GM11168 (cell line): ENCODE data around the gene PRR9.
"Not testable (repeated sequence)": the region's sequence is repeated elsewhere in the genome, so short reads cannot be mapped to it uniquely, and the experiment has no call there.

Experiments
- in situ Hi-C: fragments of 300-500 bp; cut with MboI; formaldehyde crosslinking; loops from one replicate; pipeline ENCODE4 v1.12.0; 2022; ENCODE audit warnings: low sequenced_read_pairs; ENCODE audit not compliant: unreplicated experiment

PRR9 gene, protein sequence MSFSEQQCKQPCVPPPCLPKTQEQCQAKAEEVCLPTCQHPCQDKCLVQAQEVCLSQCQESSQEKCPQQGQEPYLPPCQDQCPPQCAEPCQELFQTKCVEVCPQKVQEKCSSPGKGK

DNA sequence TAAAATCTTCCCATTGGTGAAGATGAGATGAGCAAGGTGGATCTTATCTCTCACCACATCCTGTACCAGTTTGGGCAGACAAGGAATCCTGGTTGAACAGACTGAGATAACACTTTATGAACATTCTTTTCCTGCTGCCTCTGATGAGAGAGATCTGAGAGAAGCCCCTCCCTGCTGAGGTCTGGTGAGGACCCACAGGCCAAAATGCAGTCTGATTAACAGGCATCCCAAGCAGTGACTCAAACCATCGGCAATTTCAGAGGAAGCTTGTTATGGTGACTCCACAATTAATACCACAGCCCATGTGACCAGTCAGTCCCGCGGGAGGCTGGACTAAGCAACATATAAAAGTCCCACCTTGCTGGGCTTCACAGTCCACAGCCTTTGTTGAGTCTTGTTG is at the start of gene PRR9:
PRR9 (plus strand) TSS at position 373 of the 400 bp plus-strand sequence. CDS start 561 bp downstream, outside the sequence.
- in situ Hi-C loops = no loop called here

DNA sequence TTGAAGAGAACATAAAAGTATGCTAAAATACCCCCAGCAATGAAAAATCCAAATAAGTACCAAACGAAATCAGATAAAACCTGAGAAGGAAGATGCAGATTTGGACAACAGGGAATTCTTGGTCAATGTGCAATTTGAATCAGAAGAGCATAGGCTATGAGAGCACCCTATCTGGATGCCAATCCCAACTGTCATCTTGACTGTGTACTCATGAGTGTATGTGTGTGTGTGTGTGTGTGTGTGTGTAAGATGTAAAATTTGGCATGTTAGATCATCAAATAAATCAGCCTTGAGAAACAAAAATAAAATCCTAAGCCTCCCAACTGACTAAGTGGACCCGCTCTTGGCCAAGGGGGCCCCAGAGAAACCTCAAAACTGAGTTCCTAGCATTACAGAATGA is 48.7 kb upstream of the PRR9 start:
- in situ Hi-C loops = no loop called here

GRCh38 chr1:153174624-153175023 is 42.8 kb upstream of the PRR9 start:
- in situ Hi-C loops = no loop called here

DNA sequence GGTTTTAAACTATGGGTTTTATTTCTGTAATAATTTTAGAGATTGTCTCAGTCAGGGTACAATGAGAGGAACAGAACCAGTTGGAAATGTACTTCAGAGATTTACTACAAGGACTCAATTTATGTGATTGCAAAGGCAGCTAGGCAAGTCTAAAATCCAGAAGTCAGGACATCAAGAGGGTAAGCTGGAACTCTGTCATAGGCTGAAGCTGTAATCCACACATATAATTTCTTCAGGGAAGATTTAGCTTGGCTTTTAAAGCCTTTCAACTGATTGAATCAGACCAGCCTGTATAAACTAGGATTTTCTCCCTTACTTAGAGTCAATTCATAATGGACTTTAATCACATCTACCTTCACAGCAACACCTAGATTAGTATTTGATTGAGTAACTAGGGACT is 38.5 kb upstream of the PRR9 start:
- in situ Hi-C loops = no loop called here

DNA sequence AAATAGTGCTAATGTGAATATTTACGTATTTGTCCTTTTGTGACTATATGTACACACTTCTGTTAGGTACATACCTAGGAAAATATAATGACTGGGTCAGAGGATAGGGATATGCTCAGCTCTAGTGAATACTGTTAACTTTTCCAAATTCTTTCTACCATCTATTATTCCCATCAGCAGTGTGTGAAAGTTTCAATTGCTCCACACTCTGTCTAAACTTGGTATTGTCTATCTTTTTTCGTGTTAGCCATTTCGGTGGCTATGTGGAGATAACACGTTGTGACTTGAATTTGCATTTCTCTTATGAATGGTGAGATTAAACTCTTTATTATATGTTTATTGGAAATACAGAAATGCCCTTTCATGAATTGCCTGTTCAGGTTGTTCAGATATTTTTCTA is 36.8 kb upstream of the PRR9 start:
- in situ Hi-C loops = no loop called here

- in situ Hi-C loops = not testable (repeated sequence)
These were observed 29.1 kb upstream of the PRR9 start for GRCh38 chr1:153188301-153188700.

- in situ Hi-C loops = no loop called here
These were observed 27.0 kb upstream of the PRR9 start for GRCh38 chr1:153190373-153190772.

- in situ Hi-C loops = no loop called here
These were observed 24.7 kb upstream of the PRR9 start for GRCh38 chr1:153192697-153193096.

DNA sequence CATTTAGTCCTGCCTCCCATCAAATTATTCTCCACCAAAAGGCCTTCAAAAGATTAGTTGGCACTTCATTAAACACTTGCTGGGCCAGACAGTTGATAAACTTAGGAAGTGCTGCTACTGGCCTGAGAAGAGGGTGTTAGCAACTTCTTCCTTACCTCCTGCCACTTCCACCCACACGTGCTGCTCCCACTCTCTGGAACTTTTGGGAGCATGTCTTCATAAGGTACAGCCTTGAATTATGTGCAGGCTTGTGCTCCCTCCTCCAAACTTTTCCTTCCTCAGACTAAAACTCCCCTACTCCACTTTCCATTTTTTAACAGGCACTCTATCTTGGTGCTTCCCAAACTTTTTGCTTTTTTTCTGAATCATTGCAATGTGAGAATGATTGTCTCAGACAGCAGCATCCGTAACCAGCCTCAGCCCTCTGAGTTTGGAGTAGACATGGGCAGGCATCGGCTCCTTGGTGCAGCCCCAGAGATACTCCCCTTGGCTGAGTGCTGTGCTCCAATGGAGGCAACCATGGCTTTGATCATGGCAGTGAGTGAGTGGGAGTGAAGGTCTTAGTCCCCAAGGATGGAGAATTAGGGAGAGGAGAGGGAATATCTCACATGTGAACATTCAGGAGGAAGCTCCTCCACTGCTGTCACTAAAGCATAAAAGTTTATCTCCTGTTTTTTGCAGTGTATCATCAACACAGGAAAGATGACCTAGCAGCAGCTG is 22.9 kb upstream of the PRR9 start:
- in situ Hi-C loops = no loop called here

DNA sequence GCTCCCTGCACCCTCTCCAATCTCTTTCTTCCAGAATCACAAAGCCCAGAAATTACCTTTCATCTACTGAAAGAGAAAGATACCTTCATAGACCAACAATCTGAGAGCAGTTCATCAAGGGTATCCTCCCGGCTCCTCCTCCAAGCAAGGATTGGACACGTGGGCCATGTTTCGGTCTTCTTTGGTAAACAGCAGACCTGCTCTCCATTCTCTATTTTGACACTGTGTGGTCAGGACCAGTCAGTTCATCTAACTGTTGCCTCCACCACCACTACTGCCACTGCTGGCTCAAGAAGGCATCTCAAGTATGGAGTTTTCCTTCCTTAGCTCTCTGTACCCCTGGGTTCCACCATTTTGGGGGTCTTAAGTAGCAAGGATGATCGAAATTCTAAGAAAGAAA is 22.2 kb upstream of the PRR9 start:
- in situ Hi-C loops = no loop called here

- in situ Hi-C loops = no loop called here
These were observed 15.4 kb upstream of the PRR9 start for GRCh38 chr1:153202006-153202405.

- in situ Hi-C loops = no loop called here
These were observed 14.3 kb upstream of the PRR9 start, which contains the start of gene LELP1 for GRCh38 chr1:153203130-153203529. TSS of gene LELP1 (plus strand) at chr1:153203430. CDS start at chr1:153204708, 1,278 bp downstream.

GRCh38 chr1:153206631-153207030 is 10.8 kb upstream of the PRR9 start:
- in situ Hi-C loops = no loop called here

- in situ Hi-C loops = no loop called here
These were observed 7.2 kb upstream of the PRR9 start for GRCh38 chr1:153210206-153210605.

- in situ Hi-C loops = no loop called here
These were observed 5.2 kb upstream of the PRR9 start for GRCh38 chr1:153212201-153212600.

DNA sequence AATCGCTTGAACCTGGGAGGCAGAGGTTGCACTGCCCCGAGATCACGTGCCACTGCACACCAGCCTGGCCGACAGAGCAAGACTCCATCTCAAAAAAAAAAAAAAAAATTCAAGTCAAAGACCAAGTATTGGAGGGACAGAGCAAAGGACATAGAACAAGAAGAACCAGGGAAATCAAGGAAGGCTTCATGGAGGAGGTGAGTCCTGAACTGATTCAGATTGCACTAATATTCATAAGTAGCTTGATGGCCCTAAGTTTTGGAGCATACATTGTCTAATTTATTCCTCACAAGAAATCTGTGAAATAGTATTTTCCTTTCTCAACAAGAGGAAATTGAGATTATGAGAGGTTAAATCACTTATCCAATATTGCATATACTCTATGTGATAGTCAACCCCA is 3.9 kb upstream of the PRR9 start:
- in situ Hi-C loops = no loop called here

- in situ Hi-C loops = no loop called here
These were observed 496 bp downstream of the PRR9 start for GRCh38 chr1:153217744-153218416.

- in situ Hi-C loops = no loop called here
These were observed 3.4 kb downstream of the PRR9 start for GRCh38 chr1:153220606-153221303.

GRCh38 chr1:153223040-153223891 is 5.9 kb downstream of the PRR9 start:
- in situ Hi-C loops = not testable (repeated sequence)

GRCh38 chr1:153227810-153228209 is 10.4 kb downstream of the PRR9 start:
- in situ Hi-C loops = no loop called here
